ENCODE data around the gene CPSF4L.
A peak's percentile ranks its signal among the peaks of the same experiment; 100 is the strongest.
"Not testable (repeated sequence)": the region's sequence is repeated elsewhere in the genome, so short reads cannot be mapped to it uniquely, and the experiment has no call there.

Gene CPSF4L

DNA sequence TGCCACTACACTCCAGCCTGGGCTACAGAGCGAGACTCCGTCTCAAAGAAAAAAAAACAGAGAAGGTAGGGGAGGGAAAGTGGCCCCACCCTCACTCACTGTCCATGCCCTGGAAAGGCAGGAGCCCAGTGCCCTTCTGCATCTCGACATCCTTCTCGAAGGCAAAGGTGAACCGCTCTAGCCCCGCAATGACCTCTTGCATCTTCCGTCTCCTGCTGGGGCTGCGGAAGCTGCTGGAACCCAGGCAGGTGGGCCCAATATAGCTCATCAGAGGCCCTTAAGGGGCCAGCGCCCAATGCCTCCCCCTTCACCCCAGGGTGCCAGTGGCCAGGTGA lies at the start of gene CPSF4L:
Gene CPSF4L, minus strand, starts transcription at position 264 of the 335 bp plus-strand sequence. Its CDS starts 62 bp downstream, at position 202.
- no peak for DNase-seq (ENCODE audit: low spot score)

- no peak for DNase-seq (ENCODE audit: low spot score)
These were observed 49.7 kb upstream of the CPSF4L start for GRCh38 chr17:73311428-73311780.

DNA sequence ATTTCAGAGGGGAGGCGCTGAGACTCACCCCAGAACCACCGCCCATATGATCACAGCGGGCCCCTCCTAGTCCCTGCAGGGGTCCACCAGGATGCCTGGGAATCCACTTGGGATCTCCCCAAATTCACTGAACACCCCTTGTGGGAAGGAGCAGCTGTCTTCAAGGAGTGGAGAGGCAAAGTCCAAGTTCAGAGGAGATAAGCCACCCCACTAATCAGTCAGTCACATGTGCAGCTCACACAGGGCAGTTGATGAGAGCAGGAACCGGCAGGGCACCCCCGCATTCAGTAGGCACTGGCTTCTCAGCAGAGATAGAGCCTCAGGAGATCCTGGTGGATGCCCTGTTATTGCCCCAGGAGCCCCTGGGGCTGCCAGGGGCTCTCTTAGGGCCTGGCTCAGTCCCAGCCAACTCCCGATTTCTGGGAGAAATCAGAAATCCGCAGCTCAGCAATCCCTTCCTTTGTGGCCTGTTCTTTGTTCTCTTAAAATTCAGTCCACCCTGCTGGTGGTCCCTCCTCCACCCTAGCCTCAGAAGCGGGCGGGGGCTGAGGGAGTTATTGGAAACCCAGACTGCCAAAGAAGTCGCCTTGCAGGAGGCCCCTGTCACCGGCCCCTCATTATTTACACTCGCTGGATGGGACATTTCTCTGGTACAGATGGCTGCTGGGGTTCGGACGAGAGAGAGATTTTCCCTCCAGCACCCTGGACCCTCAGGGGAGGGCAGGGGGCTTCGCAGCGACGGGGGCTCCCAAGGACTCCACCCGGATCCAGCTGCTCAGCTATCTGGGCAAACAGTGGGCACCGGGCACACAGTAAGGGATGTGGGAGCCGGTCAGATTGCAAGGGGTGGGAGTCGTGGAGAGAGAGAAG lies 48.3 kb upstream of the CPSF4L start:
- DNase-seq (ENCODE audit: low spot score): peak; percentile 69

DNA sequence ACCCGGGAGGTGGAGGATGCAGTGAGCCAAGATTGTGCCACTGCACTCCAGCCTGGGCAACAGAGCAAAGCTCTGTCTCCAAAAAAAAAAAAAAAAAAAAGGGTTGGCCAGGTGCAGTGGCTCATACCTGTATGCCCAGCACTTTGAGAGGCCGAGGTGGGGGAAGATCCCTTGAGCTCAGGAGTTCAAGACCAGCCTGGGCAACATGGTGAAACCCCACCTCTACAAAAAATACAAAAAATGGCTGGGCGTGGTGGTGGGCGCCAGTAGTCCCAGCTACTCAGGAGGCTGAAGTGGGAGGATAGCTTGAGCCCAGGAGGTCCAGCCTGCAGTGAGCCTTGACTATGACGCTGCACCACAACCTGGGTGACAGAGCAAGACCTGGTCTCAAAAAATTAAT lies 47.3 kb upstream of the CPSF4L start:
- DNase-seq (ENCODE audit: low spot score): not testable (repeated sequence)

GRCh38 chr17:73308017-73308823 lies 46.5 kb upstream of the CPSF4L start:
- no peak for DNase-seq (ENCODE audit: low spot score)

DNA sequence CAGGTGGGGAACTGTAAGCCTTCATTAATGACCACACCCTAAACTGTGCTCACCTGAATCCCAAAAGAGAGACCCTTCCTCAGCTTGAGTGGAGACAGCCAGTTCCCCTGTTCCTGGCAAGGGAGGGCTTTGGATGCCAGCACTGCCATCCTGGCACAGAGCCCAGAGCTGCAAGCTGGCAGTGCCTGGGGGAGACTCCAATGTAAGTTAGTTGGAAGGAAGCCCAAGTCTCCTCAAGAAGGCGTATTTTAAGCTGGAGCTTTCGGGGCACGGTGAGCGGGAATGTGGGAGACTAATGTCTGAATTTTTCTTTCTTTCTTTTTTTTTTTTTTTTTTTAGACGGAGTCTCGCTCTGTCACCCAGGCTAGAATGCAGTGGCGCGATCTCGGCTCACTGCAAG lies 45.5 kb upstream of the CPSF4L start:
- DNase-seq (ENCODE audit: low spot score): no peak

GRCh38 chr17:73305845-73306836 lies 44.5 kb upstream of the CPSF4L start:
- DNase-seq (ENCODE audit: low spot score): no peak

DNA sequence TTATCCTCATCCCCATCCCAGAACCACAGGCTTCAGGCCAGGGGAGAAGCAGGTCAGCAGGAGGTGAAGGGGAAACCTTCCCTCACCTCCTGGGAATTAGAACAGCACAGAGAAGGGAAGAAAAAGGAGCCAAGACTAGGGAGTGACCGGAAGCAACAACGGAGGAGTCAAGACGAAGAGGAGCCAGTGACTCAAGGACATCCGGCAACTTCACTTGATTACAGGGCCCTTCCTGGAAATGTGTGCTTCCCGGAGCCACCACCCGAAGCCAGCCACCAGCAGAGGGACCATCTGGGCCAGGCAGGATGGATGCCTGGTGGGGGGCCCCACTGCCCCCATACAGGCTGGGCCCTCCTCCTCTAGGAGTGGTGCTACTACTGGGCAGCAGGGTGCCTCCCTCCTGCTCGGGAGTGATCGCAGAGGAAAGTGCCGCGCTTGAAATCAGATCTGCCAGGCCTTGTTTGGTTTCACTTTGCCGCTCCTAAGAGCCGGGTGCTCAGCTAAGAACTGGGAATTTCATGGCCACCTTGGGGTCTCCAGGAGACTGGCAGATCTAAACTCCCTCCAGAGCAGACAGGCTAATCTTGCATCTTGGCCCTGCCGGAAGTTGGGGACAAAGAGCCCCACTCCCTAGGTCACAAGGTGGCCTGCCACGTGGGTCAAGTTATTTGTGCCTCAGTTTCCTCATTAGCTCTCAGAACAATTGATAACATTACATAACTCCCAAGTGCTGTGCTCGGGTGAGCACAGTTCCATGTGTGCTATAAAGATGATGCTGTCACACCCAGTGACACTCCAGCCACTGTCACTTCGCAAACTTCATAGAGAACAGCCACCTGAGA lies 43.5 kb upstream of the CPSF4L start:
- no peak for DNase-seq (ENCODE audit: low spot score)

DNA sequence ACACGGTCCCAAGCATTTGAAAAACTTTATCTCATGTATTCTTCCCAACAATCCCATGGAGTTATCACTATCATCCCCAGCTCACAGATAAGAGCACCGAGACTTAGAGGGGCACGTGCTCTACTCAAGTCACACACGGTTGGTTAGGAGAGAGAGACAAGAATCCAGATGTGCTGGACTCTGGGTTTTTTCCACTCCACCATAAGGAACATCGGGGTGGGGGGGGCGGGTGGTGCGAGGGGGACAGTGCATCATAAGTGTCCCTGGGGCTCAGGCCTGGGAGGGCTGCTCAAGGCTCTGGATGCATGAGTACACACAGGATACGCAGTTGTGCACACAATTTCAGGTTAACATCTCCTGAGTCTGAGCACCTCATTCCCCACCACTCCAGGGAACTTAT lies 42.8 kb upstream of the CPSF4L start:
- no peak for DNase-seq (ENCODE audit: low spot score)

GRCh38 chr17:73302189-73302588 lies 40.5 kb upstream of the CPSF4L start:
- no peak for DNase-seq (ENCODE audit: low spot score)

DNA sequence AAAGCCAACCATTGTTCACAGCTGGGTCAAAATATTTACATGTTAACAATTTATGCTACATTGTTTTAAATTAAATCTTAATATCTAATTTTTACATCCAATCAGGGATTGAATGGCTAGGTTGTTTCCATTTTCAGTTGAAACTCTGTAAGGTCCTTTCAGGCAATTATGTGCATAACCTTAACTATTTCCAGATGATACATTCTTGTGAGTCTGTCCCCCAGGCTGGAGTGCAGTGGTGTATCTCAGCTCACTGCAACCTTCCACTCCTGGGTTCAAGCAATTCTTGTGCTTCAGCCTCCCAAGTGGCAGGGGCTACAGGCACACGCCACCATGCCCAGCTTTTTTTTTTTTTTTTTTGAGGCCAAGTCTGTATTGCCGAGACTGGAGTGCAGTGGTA lies 39.7 kb upstream of the CPSF4L start:
- no peak for DNase-seq (ENCODE audit: low spot score)

DNA sequence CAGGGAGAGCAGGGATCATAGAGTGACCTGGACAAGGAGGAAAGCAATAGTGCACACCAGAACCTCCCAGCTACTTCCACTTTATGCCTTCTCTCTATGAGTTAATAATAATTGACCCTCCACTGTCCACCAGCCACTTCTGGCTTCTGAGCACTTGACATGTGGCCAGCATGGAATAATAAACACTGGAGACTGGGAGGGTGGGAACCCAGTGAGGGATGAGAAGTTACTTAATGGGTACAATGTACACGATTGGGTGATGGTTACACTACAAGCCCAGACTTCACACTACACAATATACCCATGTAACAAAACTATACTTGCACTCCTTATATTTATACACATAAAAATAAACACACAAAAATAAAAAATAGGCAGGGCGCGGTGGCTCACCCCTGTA lies 38.7 kb upstream of the CPSF4L start:
- DNase-seq (ENCODE audit: low spot score): no peak

- no peak for DNase-seq (ENCODE audit: low spot score)
These were observed 36.5 kb upstream of the CPSF4L start for GRCh38 chr17:73297934-73298861.

DNA sequence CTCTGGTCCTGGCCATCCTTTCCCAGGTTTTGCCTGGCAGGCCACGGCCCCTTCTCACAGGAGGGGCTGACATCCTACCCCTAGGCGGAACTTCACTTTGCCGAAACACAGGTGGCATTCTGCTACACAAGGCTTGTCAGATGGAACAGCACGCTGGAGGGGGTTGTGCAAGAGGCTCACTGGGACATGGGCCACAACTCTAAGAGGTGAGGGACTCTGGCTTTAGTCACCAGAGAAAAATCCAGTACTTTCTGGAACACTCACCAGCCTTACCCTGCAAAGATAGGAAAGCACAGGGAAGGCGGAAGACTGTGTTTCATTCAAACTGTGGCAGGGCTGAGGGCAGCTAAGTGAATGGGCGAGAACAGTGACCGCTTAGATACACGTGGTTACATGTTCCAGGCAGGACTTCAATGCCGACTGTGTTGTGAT lies 31.8 kb upstream of the CPSF4L start:
- DNase-seq (ENCODE audit: low spot score): no peak

DNA sequence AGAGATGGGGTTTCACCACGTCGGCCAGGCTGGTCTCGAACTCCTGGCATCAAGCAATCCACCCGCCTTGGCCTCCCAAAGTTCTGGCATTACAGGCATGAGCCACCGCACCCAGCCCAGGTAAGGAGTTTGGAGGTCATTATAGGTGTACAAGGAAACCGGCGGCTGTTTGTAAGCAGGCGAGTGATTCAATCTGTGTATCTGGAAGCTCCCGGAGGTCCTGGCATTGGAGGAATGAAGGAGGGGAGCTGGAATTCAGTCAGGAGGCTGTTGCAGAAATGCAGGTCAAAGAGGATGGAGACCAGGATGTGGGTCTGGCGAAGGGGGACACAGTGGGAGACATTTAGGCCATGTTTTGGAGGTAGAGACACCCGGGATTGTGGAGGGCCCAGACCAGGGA lies 31.4 kb upstream of the CPSF4L start:
- DNase-seq (ENCODE audit: low spot score): no peak

DNA sequence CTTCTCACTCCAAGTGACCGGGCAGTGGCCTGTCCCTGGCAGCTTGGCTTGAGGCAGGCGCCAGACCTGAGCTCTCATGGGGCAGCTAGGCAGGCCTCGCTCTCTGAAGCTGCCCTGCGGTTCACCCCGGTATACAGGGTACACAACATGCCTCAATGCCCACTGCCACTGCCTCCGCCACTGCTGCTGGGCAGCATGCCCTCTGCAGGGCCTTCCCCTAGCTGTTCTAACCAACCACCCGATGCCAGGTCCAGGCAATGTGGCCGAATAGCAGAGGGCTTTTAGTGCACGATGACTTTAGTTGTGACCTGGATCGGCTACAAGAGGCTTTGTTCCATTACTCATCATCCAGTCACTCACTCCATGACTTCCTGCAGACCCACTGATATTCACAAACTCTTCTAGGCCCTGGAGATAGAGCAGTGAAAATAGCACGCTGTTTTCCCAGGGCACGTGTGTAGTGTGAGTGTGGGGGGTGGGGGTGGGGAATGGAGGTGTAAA lies 30.4 kb upstream of the CPSF4L start:
- DNase-seq (ENCODE audit: low spot score): peak; percentile 81

DNA sequence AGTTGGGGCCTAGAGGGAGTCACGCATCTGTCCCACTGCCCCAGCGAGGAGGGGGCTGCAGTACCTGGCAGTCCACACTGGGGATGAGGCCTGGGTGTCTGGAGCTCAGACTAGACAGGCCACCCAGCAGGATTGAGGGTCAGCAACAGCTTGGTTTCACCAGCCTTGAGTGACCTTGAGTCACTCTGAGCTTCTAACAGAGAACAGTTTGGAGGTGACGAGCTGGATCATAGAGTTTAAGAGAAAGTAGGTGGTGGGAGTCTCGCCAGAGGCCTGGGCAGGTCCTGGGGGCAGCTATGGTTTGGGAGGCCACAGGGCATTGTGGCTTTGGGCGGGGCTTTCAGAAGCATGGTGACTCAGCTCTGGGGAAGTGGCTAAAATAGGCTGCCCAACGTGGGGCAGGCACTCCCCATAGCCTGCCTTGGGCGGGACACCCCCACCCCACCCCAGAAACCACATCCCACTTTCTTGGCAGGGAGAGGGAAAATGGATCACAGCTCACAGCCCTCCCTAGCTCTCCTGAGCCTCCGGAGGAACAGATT lies 29.7 kb upstream of the CPSF4L start:
- peak; percentile 32 for DNase-seq (ENCODE audit: low spot score)

- DNase-seq (ENCODE audit: low spot score): no peak
These were observed 28.9 kb upstream of the CPSF4L start for GRCh38 chr17:73290399-73291259.

All from RKO (cell line).